IPS-18c (cell line): ENCODE data around the gene CRP.
"Not testable (repeated sequence)": the region's sequence is repeated elsewhere in the genome, so short reads cannot be mapped to it uniquely, and the experiment has no call there.

Experiments
- H3K4me3 ChIP-seq: 2 replicates; pipeline ENCODE4 v1.7.0; 2013; ENCODE audit warnings: low read depth, mild to moderate bottlenecking, low read length, moderate library complexity; ENCODE audit not compliant: insufficient read depth
- H3K9me3 ChIP-seq: one replicate; pipeline ENCODE4 v1.6.1; 2013; ENCODE audit warnings: mild to moderate bottlenecking, low read length, moderate library complexity; ENCODE audit not compliant: control insufficient read depth, insufficient read depth

CRP gene

DNA sequence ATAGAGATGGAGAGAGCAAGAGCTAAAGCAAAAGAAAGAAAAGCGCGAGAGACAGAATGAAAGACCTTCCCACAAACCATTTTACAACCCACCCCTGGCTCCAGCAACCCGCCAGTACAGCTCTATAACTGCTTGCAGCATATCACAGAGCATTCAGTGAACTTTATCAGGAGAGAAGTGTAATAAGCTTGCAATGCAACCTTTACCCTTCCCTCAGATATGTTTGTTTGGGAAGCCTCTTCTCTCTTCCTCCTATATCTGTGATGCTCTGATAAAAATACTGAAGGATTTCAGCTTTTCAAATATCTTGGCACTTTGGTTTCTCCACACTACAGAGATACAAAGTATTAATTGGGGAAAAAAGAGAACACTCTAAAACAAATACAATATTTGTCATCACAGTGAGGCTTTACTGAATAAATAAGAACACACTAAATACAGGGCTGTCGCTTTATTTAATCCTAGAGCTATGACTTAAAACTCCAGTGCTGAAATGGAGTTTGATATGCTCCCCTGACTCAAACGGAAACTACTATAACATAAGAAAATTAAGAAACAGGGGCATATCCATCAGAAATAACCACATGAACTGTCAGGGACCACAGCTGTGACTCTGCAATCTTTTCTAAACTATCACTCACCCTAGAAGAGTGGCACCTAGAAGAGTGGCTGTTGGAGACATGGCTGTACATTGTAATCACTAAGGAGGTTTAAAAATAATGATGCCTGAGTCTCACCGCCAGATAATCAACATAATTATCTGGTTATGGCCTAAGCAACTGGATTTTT is 6.7 kb downstream of the CRP start:
- H3K9me3 ChIP-seq = no peaks in the 10 kb centered on the region
- H3K4me3 ChIP-seq = no peak overlapping the region

DNA sequence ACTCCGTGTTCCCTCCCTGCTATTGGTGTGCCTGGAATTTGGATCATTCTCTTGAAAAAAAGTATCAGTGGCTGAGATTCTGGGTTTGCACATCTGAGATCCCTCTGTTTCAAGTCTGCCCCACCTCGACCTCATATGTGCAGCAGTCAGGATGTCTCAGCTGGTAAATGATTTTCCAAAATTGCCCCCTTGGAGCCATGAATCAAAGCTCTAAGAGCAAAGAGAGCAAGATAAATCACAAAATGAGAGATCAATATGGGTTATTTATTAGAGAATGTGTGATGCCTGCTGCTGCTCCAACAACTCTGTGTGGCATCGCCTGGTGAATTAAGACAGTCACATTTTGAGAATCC is 8.5 kb downstream of the CRP start:
- Histone ChIP-seq H3K9me3 (no peaks in the 10 kb centered on the region), H3K4me3 (no peak overlapping the region)

DNA sequence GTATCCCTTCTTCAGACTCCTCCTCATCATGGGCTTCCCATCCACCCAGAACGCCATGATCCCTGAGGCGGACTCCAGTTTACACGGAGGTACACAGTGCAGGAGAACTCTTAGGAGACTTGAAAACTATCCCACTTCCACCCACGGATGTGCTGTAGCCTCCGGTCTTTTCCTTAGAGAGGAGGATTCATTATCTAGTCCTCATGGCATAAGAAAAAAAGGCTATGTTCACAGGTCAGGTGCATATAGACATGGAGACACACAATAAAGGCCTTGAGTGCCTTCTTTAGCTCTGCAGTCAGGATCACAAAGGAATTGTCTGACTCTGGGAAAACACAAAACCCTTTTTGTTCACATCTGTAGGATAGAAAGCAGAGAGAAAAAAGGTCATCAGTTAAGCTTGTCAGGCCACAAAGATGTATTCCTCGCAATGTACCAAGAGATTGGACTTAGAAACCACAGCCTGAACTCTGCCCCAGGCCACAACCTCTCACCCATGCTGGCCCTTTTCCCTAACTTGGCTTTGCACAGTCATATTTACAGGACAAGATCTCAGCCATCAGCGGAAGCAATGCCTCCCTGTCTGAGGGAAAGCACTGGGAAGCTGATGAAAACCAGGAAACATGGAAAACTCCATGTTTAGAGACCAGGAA is 9.0 kb downstream of the CRP start:
- Histone ChIP-seq H3K9me3 (no peaks in the 10 kb centered on the region), H3K4me3 (no peak overlapping the region)

DNA sequence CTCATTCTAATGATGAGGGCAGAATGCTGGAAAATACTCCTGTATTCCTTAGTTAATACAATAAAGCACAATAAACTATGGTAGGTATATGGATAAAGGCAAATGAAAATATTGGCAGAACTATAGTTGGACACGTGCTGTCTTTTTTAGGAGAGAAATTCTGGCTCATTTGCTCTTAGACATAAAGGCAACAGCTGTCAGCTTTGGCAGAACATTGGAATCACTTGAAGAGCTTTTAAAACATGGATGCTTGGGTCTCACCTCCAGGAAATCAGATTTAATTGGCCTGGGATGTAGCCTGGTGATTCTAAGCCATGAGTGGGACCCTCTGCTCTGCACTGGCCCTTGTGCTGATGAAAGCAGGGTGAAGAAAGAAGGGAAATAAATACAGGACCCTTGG is 9.9 kb downstream of the CRP start:
- no peak overlapping the region for H3K4me3 ChIP-seq
- H3K9me3 ChIP-seq = no peaks in the 10 kb centered on the region

DNA sequence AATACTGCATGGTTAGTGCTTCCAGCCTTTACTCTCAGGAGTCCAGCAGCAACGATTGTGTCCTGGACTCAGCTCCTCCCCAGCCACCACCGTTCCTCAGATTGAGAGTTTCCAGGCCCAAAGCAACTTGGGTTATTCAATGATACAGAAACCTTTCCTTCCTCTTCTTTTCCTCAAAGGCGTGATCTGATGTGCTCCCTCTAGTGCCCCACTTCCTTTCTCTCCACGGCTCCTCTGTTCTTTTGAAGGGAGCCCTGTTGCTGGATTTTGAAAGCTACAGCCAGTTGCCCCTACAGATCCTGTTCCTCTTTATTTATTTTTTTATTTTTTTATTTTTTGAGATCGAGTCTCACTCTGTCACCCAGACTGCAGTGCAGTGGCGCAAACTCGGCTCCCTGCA is 14.1 kb downstream of the CRP start:
- H3K9me3 ChIP-seq = no peaks in the 10 kb centered on the region
- H3K4me3 ChIP-seq = no peak overlapping the region

DNA sequence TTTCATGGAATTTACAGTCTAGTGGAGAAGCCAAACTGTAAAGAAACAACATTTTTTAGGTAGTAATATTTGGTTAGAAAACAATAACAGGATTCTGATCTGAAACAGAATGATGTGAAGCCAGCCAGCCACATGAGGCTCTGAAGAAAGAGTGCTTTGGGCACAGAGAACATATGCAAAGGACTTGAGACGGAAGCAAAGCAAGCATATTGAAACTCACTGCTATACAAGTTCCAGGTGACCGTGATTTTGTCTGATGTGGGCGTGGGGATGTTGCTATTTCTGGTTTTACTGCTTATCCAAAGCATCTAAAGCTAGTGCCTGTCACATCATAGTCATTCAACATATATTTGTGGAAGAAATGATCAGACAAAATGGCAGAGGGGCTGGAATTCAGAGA is 14.7 kb downstream of the CRP start:
- H3K4me3 ChIP-seq = no peak overlapping the region
- H3K9me3 ChIP-seq = no peaks in the 10 kb centered on the region

DNA sequence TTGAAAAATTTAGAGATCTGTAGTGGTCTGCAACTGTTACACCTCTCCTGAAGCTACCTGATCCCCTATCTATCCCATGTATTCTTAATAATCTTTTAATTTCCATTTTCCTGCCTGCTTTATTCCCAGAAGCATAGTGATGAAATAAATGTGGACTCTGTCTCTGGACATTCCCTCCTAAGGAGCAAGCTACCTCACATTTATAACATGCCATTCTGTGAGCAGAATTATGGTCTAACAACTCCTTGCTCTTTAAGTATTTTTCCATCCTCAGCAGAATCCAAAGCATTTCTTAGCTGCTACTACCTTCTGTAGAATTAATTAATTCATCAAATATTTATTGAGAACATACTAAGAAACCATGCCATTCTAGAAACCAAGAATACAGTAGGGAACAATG is 15.1 kb downstream of the CRP start:
- Histone ChIP-seq H3K4me3 (no peak overlapping the region), H3K9me3 (no peaks in the 10 kb centered on the region)

DNA sequence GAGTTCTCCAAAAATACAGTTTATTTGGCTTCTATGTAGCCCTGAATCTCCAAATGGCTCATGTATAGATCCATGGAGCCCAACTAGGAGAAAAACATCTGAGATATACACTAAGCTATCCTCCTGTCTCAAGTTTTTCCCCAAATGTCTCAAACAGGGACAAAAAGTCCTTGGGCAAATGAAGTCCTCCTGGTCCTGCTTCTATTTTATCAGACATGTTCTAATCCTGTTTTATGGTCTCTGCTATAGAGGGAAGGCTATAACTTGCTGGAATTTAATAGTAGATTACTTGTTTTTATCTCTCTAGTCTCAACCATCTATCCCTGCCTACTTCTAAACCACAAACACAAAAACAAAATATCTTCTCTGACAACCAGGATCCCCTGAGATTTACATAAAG is 26.9 kb downstream of the CRP start:
- no peak overlapping the region for H3K4me3 ChIP-seq
- no peaks in the 10 kb centered on the region for H3K9me3 ChIP-seq

DNA sequence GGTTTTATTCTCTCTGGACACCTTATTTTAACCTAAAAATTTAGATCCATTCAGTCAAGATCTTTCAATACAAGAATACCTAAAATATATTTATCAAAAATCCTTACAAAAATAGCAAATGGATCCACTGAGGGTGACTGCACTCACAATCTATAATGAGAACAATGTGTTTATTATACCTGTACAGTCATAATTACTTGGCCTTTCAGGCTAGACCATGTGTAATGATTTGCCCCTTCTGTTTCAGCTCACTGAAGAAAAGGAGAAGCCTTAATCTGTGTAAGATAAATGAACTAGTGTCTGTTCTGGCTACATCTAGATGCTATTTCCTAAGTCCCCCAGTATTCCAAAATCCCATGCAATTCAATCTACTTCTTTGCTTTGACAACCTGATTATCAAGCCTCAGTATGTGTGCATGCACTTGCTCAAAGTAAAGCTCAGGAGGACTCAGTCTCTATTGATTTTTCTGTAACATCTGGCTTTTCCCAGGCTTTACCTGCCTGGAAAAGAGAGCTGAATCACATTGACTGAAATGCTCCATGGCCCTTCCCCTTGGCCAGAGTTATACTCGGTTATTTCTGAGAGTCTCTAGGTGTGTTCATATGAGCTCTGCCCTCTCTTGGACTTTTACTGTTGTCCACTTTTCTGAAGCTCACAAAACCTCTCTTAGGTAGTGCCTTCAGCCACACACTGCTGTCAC is 27.6 kb downstream of the CRP start:
- Histone ChIP-seq H3K4me3 (no peak overlapping the region), H3K9me3 (no peaks in the 10 kb centered on the region)

DNA sequence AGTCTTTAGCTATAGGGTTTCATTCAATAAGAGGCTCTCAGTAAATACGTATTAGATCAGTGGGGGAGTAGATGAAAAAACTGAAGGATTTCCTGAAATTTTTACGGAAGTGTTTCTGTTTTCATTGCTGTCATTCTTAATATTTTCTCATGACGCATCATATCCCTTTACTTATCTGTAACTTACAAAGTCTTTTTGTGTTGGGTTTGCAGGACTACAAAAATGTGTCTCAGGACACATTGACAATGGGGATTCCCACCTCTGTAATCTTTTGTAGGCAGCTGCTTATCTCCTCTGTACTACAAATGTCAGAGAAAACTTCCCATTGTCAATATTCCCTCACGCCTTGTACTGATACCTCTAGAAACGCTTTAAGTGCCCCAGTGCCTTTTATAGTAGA is 35.5 kb downstream of the CRP start:
- Histone ChIP-seq H3K9me3 (no peaks in the 10 kb centered on the region), H3K4me3 (no peak overlapping the region)

DNA sequence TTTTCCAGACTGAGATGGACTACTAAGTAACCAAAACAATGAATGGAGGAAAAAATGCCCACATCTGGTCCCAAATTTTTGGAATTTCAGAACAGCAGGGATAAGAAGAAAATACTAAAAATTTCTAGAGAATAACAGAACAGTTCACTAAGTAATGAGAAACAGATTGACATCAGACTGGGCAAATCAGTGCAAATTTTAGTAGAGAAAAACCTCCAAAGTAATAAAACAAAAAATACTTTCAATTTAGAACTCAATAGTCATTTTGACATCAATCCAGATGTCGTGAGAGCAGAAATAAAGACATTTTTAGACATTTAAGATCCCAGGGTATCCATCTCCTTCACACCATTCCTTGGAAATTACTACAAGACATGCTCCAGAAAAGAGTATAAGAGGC is 39.3 kb downstream of the CRP start:
- Histone ChIP-seq H3K9me3 (no peaks in the 10 kb centered on the region), H3K4me3 (no peak overlapping the region)

DNA sequence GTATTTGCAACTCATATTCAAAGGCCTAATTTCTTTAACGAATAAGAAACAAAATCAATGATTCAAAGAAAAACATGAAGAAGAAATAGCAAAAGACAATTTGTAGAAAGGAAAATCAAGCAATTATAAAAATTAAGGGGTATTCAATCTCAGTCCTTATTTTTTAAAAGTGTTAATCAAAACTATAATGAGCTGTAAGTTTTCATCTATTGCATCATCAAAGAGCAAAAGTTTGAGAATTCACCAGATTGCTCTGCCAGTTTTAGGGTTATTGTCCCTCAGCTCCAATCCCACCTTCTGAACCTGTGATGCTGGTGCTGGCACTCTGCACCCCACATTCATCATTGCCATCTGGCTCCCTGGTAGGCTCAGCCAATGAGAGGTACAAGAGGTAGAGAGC is 42.0 kb downstream of the CRP start:
- not testable (repeated sequence) for H3K9me3 ChIP-seq, H3K4me3 ChIP-seq

DNA sequence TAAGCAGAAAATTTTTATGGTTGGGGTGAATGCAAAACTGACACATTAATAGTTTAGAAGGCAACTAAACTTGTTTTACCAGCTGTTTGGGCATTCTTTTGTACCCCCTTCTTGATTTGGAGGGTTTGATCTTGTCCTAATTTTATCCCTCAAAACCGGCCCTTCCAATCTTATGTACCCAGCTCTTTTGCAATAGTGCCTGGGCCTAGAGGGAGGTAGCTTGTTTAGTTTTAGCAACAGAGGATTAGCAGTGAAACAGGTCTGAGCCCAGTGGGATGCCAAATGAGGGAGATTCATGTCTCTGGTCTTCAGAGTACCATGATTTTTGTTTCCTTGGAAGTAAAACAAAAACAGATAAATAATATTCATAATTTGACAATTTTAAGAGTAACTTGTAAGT is 45.1 kb downstream of the CRP start:
- Histone ChIP-seq H3K9me3 (no peaks in the 10 kb centered on the region), H3K4me3 (no peak overlapping the region)

DNA sequence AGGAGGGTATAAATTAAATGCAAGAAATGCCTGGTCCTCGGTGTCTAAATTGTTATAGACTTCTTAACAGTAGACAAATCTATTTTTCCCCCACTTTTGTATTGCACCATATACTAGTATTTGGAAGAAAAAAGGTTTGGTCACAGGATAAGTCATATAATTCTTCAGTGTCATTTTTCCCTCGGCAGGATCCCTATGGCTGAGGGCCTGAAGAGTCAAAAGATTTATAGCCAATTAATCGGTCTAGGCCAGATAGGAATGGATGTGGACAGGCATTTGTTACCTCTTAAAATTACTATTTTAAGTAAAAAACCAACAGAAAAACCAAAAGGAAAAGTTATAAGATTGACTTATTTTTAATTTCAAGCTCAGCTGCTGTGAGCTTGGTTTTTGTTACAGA is 45.6 kb downstream of the CRP start:
- Histone ChIP-seq H3K4me3 (no peak overlapping the region), H3K9me3 (no peaks in the 10 kb centered on the region)

DNA sequence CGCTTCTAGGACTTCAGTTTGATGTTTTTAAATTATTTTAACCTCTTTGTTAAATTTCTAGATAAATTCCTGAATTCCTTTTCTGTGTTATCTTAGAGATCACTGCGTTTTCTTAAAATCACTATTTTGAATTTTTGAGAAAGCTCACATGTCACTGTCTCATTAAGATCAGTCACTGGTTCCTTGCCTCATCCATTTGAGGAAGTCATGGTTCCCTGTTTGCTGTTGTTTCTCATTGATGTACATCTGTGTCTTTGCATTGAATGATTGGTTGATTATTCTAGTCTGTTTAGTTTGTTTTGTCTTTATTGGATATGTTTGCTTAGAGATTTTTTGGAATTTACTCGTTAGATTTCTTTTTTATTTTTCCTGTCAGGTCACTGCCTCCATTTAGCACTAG is 50.1 kb downstream of the CRP start:
- H3K4me3 ChIP-seq = no peak overlapping the region
- no peaks in the 10 kb centered on the region for H3K9me3 ChIP-seq

DNA sequence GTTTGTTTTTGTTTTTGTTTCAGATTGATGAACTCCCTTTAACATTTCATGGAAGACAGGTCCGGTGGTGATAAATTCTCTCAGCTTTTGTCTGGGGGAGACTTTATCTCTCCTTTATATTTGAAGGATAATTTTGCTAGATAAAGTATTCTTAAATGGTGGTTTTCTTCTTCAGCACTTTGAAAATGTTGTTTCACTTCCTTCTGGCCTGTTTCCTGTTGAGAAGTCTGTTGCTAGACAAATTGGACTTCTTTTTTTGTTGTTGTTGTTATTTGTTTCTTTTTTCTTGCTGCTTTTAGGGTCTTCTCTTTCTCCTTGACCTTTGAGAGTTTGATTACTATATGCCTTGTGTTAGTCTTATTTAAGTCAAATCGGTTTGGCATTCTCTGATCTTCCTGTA is 50.8 kb downstream of the CRP start:
- H3K9me3 ChIP-seq = no peaks in the 10 kb centered on the region

More for the DNA sequence above, 50.8 kb downstream of the CRP start:
- H3K4me3 ChIP-seq = no peak overlapping the region
